22Rv1 (cell line): ENCODE measurements around the gene GUCA2B.

ENCODE experiments used
- CTCF ChIP-seq: fragments of 450-650 bp; IDR thresholded peaks from 2 replicates; pipeline ENCODE4 v1.5.1; 2017; ENCODE audit warnings: mild to moderate bottlenecking
- ZFX ChIP-seq: fragments of 450-650 bp; IDR thresholded peaks from 2 replicates; pipeline ENCODE4 v1.6.1; 2017; ENCODE audit warnings: antibody characterized with exemption, borderline replicate concordance

GRCh38 chr1:42125552-42125951 lies 27.7 kb upstream of the GUCA2B start:
- TF ChIP-seq CTCF (no peak), ZFX (no peak)
